ENCODE results near the gene NTNG1.

Gene NTNG1

DNA sequence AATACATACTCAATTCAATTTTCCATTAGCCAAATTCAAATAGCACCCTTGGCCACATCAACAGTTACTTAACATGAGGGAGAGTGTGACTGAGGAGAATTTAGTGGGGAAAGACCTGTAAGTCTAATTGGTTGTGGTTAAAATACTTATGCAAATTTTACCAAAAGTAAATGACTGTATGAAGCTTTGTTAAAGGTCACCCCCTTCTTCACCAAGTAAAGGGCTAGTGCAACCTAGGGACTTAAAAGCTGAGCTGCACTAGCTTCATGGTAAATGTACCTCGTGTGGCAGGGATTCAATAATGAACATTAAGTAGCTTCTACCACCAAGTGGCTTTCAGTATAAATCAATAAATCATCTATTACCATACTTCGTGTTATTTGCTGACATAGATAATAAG lies 372.0 kb downstream of the NTNG1 start:
- no peak for DNase-seq (ENCODE audit: low read depth)

DNA sequence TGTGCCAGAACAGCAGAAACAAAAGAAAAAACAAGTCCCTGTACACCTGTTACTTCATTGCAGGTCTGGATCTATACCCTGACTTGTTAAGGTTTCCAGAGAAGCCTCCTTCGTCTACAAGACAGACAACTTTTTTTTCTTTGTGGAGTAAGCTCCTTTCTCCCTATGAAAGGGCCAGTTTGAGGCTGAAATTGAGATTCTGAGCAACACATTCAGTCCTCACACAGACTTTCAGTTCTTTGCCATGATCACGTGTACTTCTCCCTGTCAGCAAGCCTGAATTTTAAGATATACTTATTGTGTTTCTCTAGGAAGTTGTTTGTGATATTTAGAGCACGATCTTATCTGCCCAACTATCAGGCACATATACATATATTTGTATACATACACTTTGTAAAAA lies 374.0 kb downstream of the NTNG1 start:
- no peak for DNase-seq (ENCODE audit: low read depth)

DNA sequence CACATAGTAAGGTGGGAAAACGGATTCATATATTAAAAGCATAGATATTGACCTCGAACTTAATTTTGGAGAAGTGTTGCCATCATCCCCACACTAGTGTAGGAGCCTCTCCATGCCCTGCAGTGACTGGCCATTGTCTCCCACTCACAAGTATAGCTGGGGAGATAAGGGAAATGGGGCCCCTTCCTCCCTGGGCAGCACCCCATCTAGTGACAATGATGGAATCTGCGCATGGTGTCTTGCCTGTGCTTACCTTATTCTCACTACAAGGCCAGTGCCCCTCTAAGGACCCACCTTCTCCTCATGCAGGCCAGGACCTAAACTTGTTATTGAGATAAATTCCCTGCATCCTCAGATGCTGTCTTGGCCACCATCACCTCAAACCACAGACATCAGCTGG lies 374.9 kb downstream of the NTNG1 start:
- DNase-seq (ENCODE audit: low read depth), result no peak

DNA sequence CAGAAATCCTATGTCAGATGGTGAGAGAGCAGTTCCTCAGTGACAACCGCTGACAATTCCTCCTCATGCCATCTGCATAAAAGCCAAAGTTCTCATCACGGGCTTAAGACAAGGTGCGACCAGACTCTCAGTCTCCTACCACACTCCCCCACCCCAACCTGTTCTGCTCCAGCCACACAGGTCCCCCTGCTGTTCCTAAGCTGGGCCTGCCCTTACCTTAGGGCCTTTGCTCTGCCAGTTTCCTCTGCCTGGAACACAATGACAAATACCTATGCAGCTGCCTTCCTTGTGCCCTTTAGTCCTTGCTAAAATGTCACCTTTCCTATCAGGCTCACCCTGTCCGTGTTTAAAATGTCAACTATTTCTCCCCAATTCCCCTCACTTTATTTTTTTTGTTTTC lies 382.2 kb downstream of the NTNG1 start:
- DNase-seq (ENCODE audit: low read depth), result no peak

DNA sequence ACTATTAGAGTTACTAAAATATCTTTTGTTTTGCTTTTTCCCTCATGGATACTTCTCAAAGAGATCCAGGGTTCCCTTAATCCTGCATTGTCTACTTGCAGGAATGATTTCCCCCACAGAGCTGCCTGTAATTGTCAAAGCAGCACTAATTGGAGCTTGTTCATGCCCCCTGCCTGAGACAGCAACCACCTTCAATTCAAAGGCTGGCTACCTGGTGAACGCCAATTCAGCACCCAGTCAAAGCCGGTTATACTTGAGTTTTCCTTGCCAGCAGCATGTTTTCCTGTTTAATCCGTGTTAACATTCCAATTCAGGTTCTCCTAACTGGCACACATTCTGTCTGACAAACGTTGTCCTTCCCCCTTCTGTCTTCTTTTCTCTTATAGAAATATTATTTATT lies 382.9 kb downstream of the NTNG1 start:
- no peak for DNase-seq (ENCODE audit: low read depth)

DNA sequence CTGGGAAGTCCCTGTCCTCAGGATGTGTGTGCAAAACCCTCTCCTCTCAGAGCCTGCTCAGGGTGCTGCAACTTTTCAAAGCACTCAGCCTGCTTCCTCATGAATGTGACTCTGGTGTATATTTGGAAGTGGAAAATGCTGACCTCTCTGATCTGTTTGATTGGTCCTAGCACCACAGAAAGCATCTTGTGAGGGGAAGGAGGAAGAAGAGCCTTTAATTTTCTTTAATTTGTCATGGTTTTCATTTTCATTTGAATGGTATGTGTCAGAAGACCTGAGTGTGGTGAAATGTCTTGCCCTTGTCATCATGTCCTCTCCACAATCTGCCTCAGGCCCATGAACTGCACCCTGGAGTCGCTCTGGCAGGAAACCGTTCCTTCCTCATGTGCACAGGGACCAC lies 383.5 kb downstream of the NTNG1 start:
- no peak for DNase-seq (ENCODE audit: low read depth)

DNA sequence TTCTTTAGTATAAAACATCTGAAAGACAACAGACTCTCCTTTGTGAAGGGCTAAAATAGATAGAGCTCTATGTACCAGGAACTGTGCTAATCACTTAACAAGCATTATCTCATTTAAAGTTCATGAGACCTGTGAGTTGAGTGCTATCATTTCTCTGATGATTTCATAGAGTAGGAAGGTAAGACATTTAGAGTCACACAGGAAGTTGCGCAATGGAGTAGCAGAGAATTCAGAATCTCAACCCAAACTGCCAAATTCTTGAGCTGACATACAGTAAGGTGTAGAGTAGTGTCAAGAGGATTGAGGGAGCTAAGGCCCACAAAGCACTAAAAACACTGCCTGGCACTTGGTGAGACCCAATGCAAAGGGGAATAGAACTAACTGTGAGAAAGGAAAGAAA lies 384.3 kb downstream of the NTNG1 start:
- DNase-seq (ENCODE audit: low read depth), result no peak

DNA sequence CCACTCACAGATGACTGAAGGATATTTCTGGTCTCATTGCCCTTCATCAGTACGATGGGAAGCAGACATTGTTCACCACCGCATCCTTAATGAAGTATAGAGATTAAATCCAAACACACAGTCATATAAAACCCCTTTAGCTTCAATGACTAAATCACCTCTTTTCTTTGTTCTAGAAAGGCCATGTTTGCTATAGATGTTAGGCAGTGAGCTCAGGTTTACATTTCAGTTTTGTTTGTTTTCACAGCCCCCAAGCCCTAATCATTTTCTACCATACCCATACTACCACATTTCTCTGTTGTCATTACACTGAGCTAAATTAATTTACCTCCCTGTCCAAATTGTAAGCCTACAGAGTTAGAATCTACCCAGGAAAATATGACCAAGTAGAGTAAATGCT lies 385.1 kb downstream of the NTNG1 start:
- no peak for DNase-seq (ENCODE audit: low read depth)

DNA sequence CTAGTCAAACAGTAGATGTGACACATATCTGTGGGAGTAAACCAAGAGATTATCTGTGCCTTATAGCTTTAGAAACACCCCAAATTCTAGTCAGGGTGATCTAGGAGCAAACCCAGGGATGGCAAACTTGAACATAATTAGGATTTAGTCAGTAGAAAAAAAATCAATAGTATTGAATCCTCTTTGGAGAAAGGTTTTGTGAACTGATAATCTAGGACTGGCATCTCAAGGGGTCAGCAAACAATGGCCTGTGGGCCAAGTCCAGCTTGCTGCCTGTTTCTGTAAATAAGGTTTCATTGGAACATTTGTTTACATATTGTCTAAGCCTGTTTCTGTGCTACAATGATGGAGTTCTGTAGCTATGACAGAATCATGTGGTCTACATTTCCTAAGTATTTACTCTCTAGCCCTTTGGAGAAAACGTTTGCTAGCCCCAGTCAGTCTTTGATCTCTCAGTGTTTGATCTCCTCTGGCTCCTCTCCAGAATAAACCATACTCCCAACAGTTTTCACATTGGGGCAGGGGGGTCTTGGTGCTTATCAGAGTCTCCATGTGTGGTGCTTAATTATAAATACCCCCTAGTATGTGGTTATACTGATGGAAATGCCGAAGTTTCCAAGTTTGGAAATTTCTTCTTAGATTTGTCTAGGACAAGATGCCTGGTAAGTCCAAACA lies 385.8 kb downstream of the NTNG1 start:
- no peak for DNase-seq (ENCODE audit: low read depth)

DNA sequence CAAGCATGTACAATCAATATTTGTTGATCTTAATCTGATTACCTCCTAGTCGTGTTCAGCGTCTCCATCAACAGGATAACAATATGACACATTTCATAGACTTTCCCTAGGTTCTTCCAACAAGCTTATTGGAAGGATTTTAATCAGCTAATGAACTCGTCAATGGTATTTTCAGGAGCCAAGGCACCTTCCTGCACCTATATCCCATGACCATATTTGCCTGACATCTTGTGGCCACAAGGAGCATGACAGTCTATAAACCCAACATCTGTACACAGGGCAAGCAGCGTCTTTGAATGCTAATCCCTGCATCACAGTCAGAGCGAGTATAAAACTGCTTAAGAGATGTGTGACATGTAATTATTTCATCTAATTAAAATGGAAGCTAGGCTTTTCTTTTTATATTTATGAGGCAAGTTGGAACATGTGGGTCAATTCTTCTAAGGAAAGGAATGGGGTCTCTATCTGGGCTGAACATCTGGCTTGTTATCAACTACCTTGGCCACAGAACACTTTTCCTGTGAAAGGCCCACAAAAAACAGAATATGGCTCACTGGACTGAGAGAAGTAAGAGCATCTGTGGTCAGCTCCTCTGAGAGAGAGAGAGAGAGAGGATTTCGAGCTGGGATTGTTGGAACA lies 388.8 kb downstream of the NTNG1 start:
- no peak for DNase-seq (ENCODE audit: low read depth)

DNA sequence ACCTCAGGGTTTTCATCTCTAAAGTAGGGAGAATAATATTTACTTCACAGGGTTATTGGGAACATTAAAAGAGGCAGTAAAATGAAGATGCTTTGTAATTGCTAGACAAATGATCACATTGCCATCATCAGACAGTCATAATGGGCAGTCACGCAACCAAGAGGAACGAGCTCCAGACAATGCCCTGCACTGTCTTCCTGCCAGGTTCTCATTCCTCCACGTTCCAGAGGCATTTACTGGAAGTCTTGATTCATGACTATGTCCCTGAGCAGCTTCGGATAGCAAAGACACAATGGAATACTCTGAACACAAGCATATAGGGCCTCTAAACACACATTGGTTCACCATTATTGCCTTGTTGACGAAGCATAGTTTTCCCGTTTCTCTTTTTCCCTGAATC lies 389.7 kb downstream of the NTNG1 start:
- no peak for DNase-seq (ENCODE audit: low read depth)

DNA sequence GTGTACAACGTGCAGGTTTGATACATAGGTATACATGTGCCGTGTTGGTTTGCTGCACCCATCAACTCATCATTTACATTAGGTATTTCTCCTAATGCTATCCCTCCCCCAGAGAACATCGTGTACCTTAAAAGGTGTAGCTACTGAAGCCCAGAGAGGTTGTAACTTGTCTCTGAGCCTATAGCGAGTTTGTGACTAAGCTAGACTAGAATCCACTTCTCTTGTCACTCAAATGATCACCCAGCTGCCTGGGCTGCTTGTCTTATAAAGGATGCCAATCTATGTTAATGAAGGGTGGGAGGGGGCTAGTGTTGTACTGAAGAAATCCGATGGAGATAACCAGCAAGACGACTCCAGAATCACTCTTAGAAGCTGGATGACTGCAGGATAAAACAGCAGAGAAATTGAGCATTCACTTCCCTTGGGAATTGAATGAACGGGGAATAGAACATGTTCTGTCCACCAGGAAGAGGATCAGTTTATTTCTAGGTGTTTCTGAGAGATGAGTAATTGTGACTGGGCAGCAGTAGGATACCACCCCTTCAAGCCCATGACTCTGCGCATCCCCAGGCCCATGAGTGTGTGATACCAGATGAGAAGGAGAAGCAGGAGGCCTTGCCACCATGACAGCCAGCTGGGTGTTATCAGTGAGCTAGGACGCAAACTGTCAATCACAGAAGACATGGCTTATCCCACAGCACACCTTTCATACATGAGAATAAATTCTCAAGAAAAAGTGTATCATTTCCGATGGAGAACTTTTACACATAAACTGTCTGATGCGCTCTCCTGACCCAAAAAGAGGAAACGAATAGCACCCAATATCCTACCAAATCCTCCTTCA lies 390.4 kb downstream of the NTNG1 start:
- no peak for DNase-seq (ENCODE audit: low read depth)

DNA sequence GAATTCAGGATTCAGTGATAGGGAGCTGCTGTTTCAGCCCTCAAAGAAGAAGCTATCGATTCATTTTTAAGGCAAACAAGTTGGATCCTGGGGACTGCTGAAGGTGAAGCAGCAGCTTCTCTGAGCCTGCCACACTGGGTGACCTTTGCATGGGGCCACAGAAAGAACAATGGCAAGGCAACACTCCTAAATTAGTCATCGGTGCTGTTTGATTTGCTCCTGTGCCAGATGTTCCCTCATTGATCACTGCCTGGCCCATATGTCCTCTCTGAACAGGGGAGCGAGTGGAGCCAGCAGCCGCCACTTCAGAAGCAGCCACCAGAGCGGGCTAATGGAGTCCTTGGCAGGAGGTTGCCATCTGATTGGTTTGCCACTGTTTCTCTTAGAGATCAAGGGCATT lies 391.5 kb downstream of the NTNG1 start:
- DNase-seq (ENCODE audit: low read depth), result no peak

Data from stimulated activated CD8-positive, alpha-beta memory T cell treated with anti-CD3 and anti-CD28 coated beads, Interleukin-12 subunit alpha, Interleukin-12 subunit beta, amount 100 ng/mL, for 4 hours (primary cell).